ENCODE data around the gene NNAT.
A peak's percentile ranks its signal among the peaks of the same experiment; 100 is the strongest.

NNAT gene

GRCh38 chr20:37567671-37568588 lies 46.9 kb downstream of the NNAT start:
- DNase-seq = peak; percentile 19

GRCh38 chr20:37570419-37570818 lies 49.4 kb downstream of the NNAT start:
- no peak for DNase-seq

- DNase-seq = no peak
Measured at GRCh38 chr20:37571033-37571432, 50.0 kb downstream of the NNAT start.

Measured in NCI-H748 treated with DMSO at 0.1 percent for 48 hours (cell line).